Ovary (tissue), 3 donors: ENCODE measurements around the gene FREM3.

Source experiments
- CTCF ChIP-seq, 3 donors: fragments of 450-650 bp in 2 of 3; fragments of 200-600 bp in 1 of 3; IDR thresholded peaks; one replicate each; pipeline versions ENCODE4 v1.5.1 to v1.8.0; 2016 to 2022; ENCODE audit warnings: antibody characterized with exemption in 3 of 3, mild to moderate bottlenecking in 1 of 3
- POLR2A ChIP-seq: fragments of 450-650 bp; IDR thresholded peaks from one replicate; pipeline ENCODE4 v1.6.1; 2017; ENCODE audit warnings: antibody characterized with exemption, mild to moderate bottlenecking, moderate library complexity
- donor health status: DM: no; HTN: no; CAD: no.

DNA sequence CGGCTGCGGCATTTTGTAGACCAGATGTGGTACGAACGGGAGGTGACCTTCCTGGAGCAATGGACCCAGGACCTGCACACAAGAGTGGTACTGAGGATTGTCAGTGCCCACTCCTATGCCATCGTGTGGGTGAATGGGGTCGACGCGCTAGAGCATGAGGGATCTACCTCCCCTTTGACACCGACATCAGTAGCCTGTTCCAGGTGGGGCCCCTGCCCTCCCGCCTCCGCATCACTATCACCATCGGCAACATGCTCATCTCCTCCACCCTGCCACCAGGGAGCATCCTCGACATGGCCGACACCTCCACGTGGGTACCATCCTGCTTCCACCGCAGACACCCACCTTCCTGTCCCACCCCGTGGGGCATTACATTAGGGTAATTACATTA, 140.7 kb downstream of the FREM3 start:
- TF ChIP-seq CTCF (IDR thresholded peaks at IDR 0.05), result no peak
- TF ChIP-seq POLR2A, result no peak
